BJ (cell line): ENCODE results near the gene SHH. TPM values are rescaled to one million over a fixed set of nuclear protein-coding genes. Genes with fewer than 3 reads are reported as not detected.

Experiments
- CTCF ChIA-PET: fragments of 350-600 bp; formaldehyde crosslinking; extraction: SDS; loops from one replicate; lab custom pipeline; 2021; ENCODE audit warnings: antibody characterized with exemption, inconsistent platforms; lab: Yijun Ruan, JAX
- POLR2A ChIA-PET: fragments of 300-600 bp; sonication (Branson Sonifier 250); formaldehyde crosslinking; extraction: SDS; loops from one replicate; lab custom pipeline; 2021; ENCODE audit warnings: antibody characterized with exemption; lab: Charles Lee
- DNase-seq: peaks from one replicate; pipeline ENCODE4 v3.0.0-alpha.2; 2011; ENCODE audit warnings: low read depth
- H3K27me3 ChIP-seq: 2 replicates; pipeline ENCODE4 v1.6.0; 2011; ENCODE audit warnings: low read length; ENCODE audit not compliant: control insufficient read depth, insufficient read depth
- H3K36me3 ChIP-seq: 2 replicates; pipeline ENCODE4 v1.5.1; 2011; ENCODE audit warnings: low read length; ENCODE audit not compliant: control insufficient read depth, insufficient read depth
- H3K4me3 ChIP-seq: 2 replicates; pipeline ENCODE4 v1.5.1; 2011; ENCODE audit warnings: low read depth, mild to moderate bottlenecking, control low read depth, low read length
- CTCF ChIP-seq: IDR thresholded peaks from 2 replicates; pipeline ENCODE4 v1.5.1; 2011; ENCODE audit warnings: low read depth, mild to moderate bottlenecking, control low read depth, inconsistent platforms, low read length, moderate library complexity; ENCODE audit not compliant: insufficient read depth
- polyA plus RNA-seq: library from polyadenylated mRNA; depleted of rRNA; stranded (reverse); fragments of >200 nt; gene quantifications from 2 replicates; pipeline ENCODE4 v1.2.3, GENCODE V29; 2011

The SHH gene
- polyA plus RNA-seq, 1 experiment = not detected

- no peaks in the 10 kb centered on the region for H3K36me3 ChIP-seq
- POLR2A ChIA-PET = no interaction called here
- CTCF ChIA-PET = no interaction called here
- no peaks in the 10 kb centered on the region for H3K27me3 ChIP-seq
- DNase-seq = no peak
- TF ChIP-seq CTCF = no peak
- H3K4me3 ChIP-seq = no peak overlapping the region
Observed at GRCh38 chr7:155857141-155857540, 44.9 kb upstream of the SHH start.

GRCh38 chr7:155856656-155857055 lies 44.4 kb upstream of the SHH start:
- Histone ChIP-seq H3K27me3 (no peaks in the 10 kb centered on the region), H3K36me3 (no peaks in the 10 kb centered on the region), H3K4me3 (no peak overlapping the region)
- no peak for TF ChIP-seq CTCF
- ChIA-PET CTCF (no interaction called here), POLR2A (no interaction called here)
- no peak for DNase-seq

GRCh38 chr7:155852426-155853301 lies 40.4 kb upstream of the SHH start:
- no peak overlapping the region for H3K4me3 ChIP-seq
- TF ChIP-seq CTCF = no peak
- ChIA-PET CTCF (no interaction called here), POLR2A (no interaction called here)
- DNase-seq = no peak
- no peaks in the 10 kb centered on the region for H3K36me3 ChIP-seq
- H3K27me3 ChIP-seq = no peaks in the 10 kb centered on the region

GRCh38 chr7:155851892-155852291 lies 39.6 kb upstream of the SHH start:
- DNase-seq = no peak
- Histone ChIP-seq H3K4me3 (no peak overlapping the region), H3K27me3 (no peaks in the 10 kb centered on the region), H3K36me3 (no peaks in the 10 kb centered on the region)
- CTCF ChIA-PET = no interaction called here
- POLR2A ChIA-PET = no interaction called here
- no peak for TF ChIP-seq CTCF

- Histone ChIP-seq H3K36me3 (no peaks in the 10 kb centered on the region), H3K27me3 (no peaks in the 10 kb centered on the region), H3K4me3 (no peak overlapping the region)
- no peak for TF ChIP-seq CTCF
- CTCF ChIA-PET = interaction anchor here (1.5 kb wide), 1 partner anchor 10 kb away, joined by 3 read pairs; no protein-coding TSS in a partner anchor
- no peak for DNase-seq
- POLR2A ChIA-PET = no interaction called here
Observed at GRCh38 chr7:155850766-155851678, 38.8 kb upstream of the SHH start.
